Thyroid gland (tissue), 4 donors: ENCODE measurements around the gene ROBO2. TPM values are rescaled to one million over a fixed set of nuclear protein-coding genes. Genes with fewer than 3 reads are reported as not detected.

ENCODE experiments used
- DNase-seq, 2 donors: peaks; one replicate each; pipeline ENCODE4 v3.0.0-alpha.2; 2019
- H3K27ac ChIP-seq, 3 donors: fragments of 200-600 bp; sonication (generic); 1 replicate in 2 of 3; 2 replicates in 1 of 3; pipeline ENCODE4 v1.5.1; 2016 to 2019; ENCODE audit warnings: mild to moderate bottlenecking in 1 of 3, moderate library complexity in 1 of 3
- H3K27me3 ChIP-seq: fragments of 200-600 bp; sonication (generic); one replicate; pipeline ENCODE4 v1.5.1; 2019
- H3K36me3 ChIP-seq, 2 donors: fragments of 200-600 bp; sonication (generic); one replicate each; pipeline ENCODE4 v1.5.1; 2016 to 2019
- H3K4me1 ChIP-seq, 2 donors: fragments of 200-600 bp; sonication (generic); one replicate each; pipeline ENCODE4 v1.5.1; 2017 to 2019
- H3K4me3 ChIP-seq, 3 donors: fragments of 200-600 bp; sonication (generic); replicated peaks in 1 of 3; 1 replicate in 2 of 3; 2 replicates in 1 of 3; pipeline ENCODE4 v1.5.1; 2016; ENCODE audit warnings: mild to moderate bottlenecking in 1 of 3
- H3K9me3 ChIP-seq: fragments of 200-600 bp; sonication (generic); one replicate; pipeline ENCODE4 v1.5.1; 2017
- CTCF ChIP-seq, 6 experiments: fragments of 200-600 bp in 3 of 6; fragments of 450-650 bp in 3 of 6; sonication (generic) in 3 of 6; IDR thresholded peaks; one replicate each; pipeline ENCODE4 v1.5.1; 2016 to 2019; ENCODE audit warnings: antibody characterized with exemption in 6 of 6, mild to moderate bottlenecking in 2 of 6, inconsistent platforms in 1 of 6, moderate library complexity in 1 of 6
- POLR2A ChIP-seq, 2 donors: fragments of 450-650 bp; IDR thresholded peaks; one replicate each; pipeline ENCODE4 v1.6.1; 2017; ENCODE audit warnings: antibody characterized with exemption in 2 of 2, mild to moderate bottlenecking in 2 of 2, moderate library complexity in 1 of 2
- WGBS, 2 donors: methylation state at CpG; one replicate each; pipeline ENCODE4 v1.1.5; 2017; 5-methylcytosine and 5-hydroxymethylcytosine counted together
- intact Hi-C: fragments of 100-400 bp; cut with DNase I; formaldehyde crosslinking; loops from one replicate; pipeline ENCODE4 v1.15.1; 2023
- total RNA-seq, 4 donors: library from RNA; depleted of rRNA; stranded (reverse); fragments of >200 nt; gene quantifications; one replicate each; pipeline ENCODE4 v1.2.3, GENCODE V29; 2016

ROBO2 gene
- total RNA-seq, 4 donors from 2014 or later = 0.56 to 1.5 TPM; not detected in 2

- 75 to 79% methylated on average over 1 of the region's 1 CpG for WGBS, 2 donors
- Histone ChIP-seq H3K4me3 (no peak overlapping the region), H3K4me1 (peaks cover 0 to 5% of the 10 kb centered on the region in 2 donors), H3K27ac (no peak overlapping the region), H3K36me3 (no peaks in the 10 kb centered on the region), H3K9me3 (no peaks in the 10 kb centered on the region), H3K27me3 (no peaks in the 10 kb centered on the region)
- no peak for DNase-seq
- TF ChIP-seq CTCF (IDR thresholded peaks at IDR 0.05) = no peak
- TF ChIP-seq POLR2A (IDR thresholded peaks at IDR 0.05) = no peak
- intact Hi-C loops = no loop called here
Measured at GRCh38 chr3:77529522-77529921, 489.6 kb downstream of the ROBO2 start.

GRCh38 chr3:77530870-77531269 is 491.0 kb downstream of the ROBO2 start:
- intact Hi-C loops = no loop called here
- no peak overlapping the region for H3K4me3 ChIP-seq

GRCh38 chr3:77535116-77535515 is 495.2 kb downstream of the ROBO2 start:
- Histone ChIP-seq H3K4me3 (no peak overlapping the region), H3K36me3 (no peaks in the 10 kb centered on the region), H3K4me1 (no peaks in the 10 kb centered on the region), H3K27me3 (no peaks in the 10 kb centered on the region), H3K27ac (no peak overlapping the region), H3K9me3 (no peaks in the 10 kb centered on the region)
- WGBS, 2 donors = 79 to 80% methylated on average over 2 of the region's 2 CpGs
- TF ChIP-seq CTCF (IDR thresholded peaks at IDR 0.05) = no peak
- no peak for TF ChIP-seq POLR2A (IDR thresholded peaks at IDR 0.05)
- no peak for DNase-seq
- intact Hi-C loops = no loop called here

More at GRCh38 chr3:77530870-77531269, 491.0 kb downstream of the ROBO2 start:
- H3K27ac ChIP-seq = no peak overlapping the region
- H3K4me1 ChIP-seq = no peaks in the 10 kb centered on the region
- no peak for DNase-seq
- H3K27me3 ChIP-seq = no peaks in the 10 kb centered on the region
- 84 to 86% methylated on average over 4 of the region's 4 CpGs for WGBS, 2 donors
- H3K36me3 ChIP-seq = no peaks in the 10 kb centered on the region
- H3K9me3 ChIP-seq = no peaks in the 10 kb centered on the region
- TF ChIP-seq CTCF (IDR thresholded peaks at IDR 0.05) (no peak), POLR2A (IDR thresholded peaks at IDR 0.05) (no peak)

GRCh38 chr3:77536038-77536775 is 496.3 kb downstream of the ROBO2 start:
- H3K4me1 ChIP-seq = no peaks in the 10 kb centered on the region
- no peak for TF ChIP-seq POLR2A (IDR thresholded peaks at IDR 0.05)
- TF ChIP-seq CTCF (IDR thresholded peaks at IDR 0.05) = no peak
- H3K36me3 ChIP-seq = no peaks in the 10 kb centered on the region
- no peaks in the 10 kb centered on the region for H3K27me3 ChIP-seq
- no peak overlapping the region for H3K4me3 ChIP-seq
- no peak overlapping the region for H3K27ac ChIP-seq
- 88 to 90% methylated on average over 3 of the region's 3 CpGs for WGBS, 2 donors
- no peaks in the 10 kb centered on the region for H3K9me3 ChIP-seq
- DNase-seq = no peak
- intact Hi-C loops = no loop called here

- Histone ChIP-seq H3K9me3 (no peaks in the 10 kb centered on the region), H3K4me1 (no peaks in the 10 kb centered on the region), H3K27ac (no peak overlapping the region), H3K4me3 (no peak overlapping the region), H3K27me3 (no peaks in the 10 kb centered on the region), H3K36me3 (no peaks in the 10 kb centered on the region)
- no peak for DNase-seq
- WGBS, 2 donors = 97 to 98% methylated on average over 11 of the region's 11 CpGs
- intact Hi-C loops = no loop called here
- TF ChIP-seq CTCF (IDR thresholded peaks at IDR 0.05) = no peak
- TF ChIP-seq POLR2A (IDR thresholded peaks at IDR 0.05) = no peak
Measured at GRCh38 chr3:77539014-77539413, 499.1 kb downstream of the ROBO2 start.
